Measurements from ENCODE around the gene CUX1. TPM values are rescaled to one million over a fixed set of nuclear protein-coding genes. Genes with fewer than 3 reads are reported as not detected.
"Not testable (repeated sequence)": the region's sequence is repeated elsewhere in the genome, so short reads cannot be mapped to it uniquely, and the experiment has no call there.

The CUX1 gene
- total RNA-seq, 1 donor from 2014 or later: 48.9 TPM

GRCh38 chr7:102103027-102103372 is 285.6 kb downstream of the CUX1 start:
- DNase-seq: no peak

GRCh38 chr7:102104245-102104644 is 286.8 kb downstream of the CUX1 start:
- no peak for DNase-seq

GRCh38 chr7:102106625-102107024 is 289.2 kb downstream of the CUX1 start:
- DNase-seq: no peak

GRCh38 chr7:102107474-102108104 is 290.2 kb downstream of the CUX1 start:
- no peak for DNase-seq

GRCh38 chr7:102111061-102112041 is 293.9 kb downstream of the CUX1 start:
- no peak for DNase-seq

GRCh38 chr7:102115181-102115580 is 297.8 kb downstream of the CUX1 start:
- DNase-seq: no peak

- DNase-seq: no peak
Measured at GRCh38 chr7:102115931-102116330, 298.5 kb downstream of the CUX1 start.

GRCh38 chr7:102117743-102118142 is 300.3 kb downstream of the CUX1 start:
- no peak for DNase-seq

GRCh38 chr7:102119213-102119651 is 301.8 kb downstream of the CUX1 start:
- DNase-seq: peak; percentile 2

GRCh38 chr7:102119925-102120324 is 302.5 kb downstream of the CUX1 start:
- DNase-seq: no peak

GRCh38 chr7:102120666-102121195 is 303.3 kb downstream of the CUX1 start:
- no peak for DNase-seq

GRCh38 chr7:102122026-102122425 is 304.6 kb downstream of the CUX1 start:
- DNase-seq: no peak

- no peak for DNase-seq
Measured at GRCh38 chr7:102125127-102125596, 307.7 kb downstream of the CUX1 start.

- no peak for DNase-seq
Measured at GRCh38 chr7:102128303-102128702, 310.9 kb downstream of the CUX1 start.

- no peak for DNase-seq
Measured at GRCh38 chr7:102129636-102130370, 312.4 kb downstream of the CUX1 start.

GRCh38 chr7:102132209-102132752 is 314.9 kb downstream of the CUX1 start:
- DNase-seq: no peak

- no peak for DNase-seq
Measured at GRCh38 chr7:102138676-102139075, 321.2 kb downstream of the CUX1 start.

GRCh38 chr7:102140952-102141370 is 323.5 kb downstream of the CUX1 start:
- no peak for DNase-seq

GRCh38 chr7:102142433-102142832 is 325.0 kb downstream of the CUX1 start:
- not testable (repeated sequence) for DNase-seq

GRCh38 chr7:102146122-102146521 is 328.7 kb downstream of the CUX1 start:
- DNase-seq: no peak

- no peak for DNase-seq
Measured at GRCh38 chr7:102147008-102147407, 329.6 kb downstream of the CUX1 start.

- DNase-seq: no peak
Measured at GRCh38 chr7:102148799-102149198, 331.4 kb downstream of the CUX1 start.

All from skin of body (tissue), 2 donors.